K562 (cell line): ENCODE measurements around the gene NTSR1.

ENCODE experiments used
- CTCF ChIP-seq, 3 experiments: IDR thresholded peaks in 2 of 3; conservative IDR thresholded peaks in 1 of 3; 2 replicates each; pipeline ENCODE4 v1.5.1; 2011 to 2012; ENCODE audit warnings: low read length in 3 of 3, mild to moderate bottlenecking in 3 of 3, control low read depth in 2 of 3, improper control_type of control experiment in 1 of 3, inconsistent platforms in 1 of 3, low read depth in 1 of 3, mixed read lengths in 1 of 3, moderate library complexity in 1 of 3; ENCODE audit not compliant: insufficient read depth in 2 of 3
- ELF1 ChIP-seq: fragments of 200-800 bp; sonication (Bioruptor generic); IDR thresholded peaks from 2 replicates; pipeline ENCODE4 v1.6.1; 2016; ENCODE audit warnings: missing genetic modification characterization, missing compliant biosample characterization
- FOXA3 ChIP-seq, 2 experiments: fragments of 450-650 bp in 1 of 2; sonication (generic) in 1 of 2; formaldehyde crosslinking; IDR thresholded peaks in 1 of 2; conservative IDR thresholded peaks in 1 of 2; 2 replicates each; pipeline versions ENCODE4 v1.4.0 to v1.8.0; 2020 to 2022; ENCODE audit warnings: mild to moderate bottlenecking in 2 of 2, missing genetic modification reagents in 1 of 2
- KAT2B ChIP-seq: IDR thresholded peaks from one replicate; pipeline ENCODE4 v1.6.1; 2012; ENCODE audit warnings: low read depth, mild to moderate bottlenecking, control low read depth, inconsistent platforms, low read length, moderate library complexity
- MECOM ChIP-seq: fragments of 250-450 bp; sonication (Bioruptor Pico); IDR thresholded peaks from 2 replicates; pipeline ENCODE4 v1.8.0; 2022; ENCODE audit warnings: inconsistent platforms
- SMAD4 ChIP-seq: fragments of 250-450 bp; sonication (Bioruptor Pico); conservative IDR thresholded peaks from 2 replicates; pipeline ENCODE4 v1.8.0; 2021; ENCODE audit warnings: inconsistent platforms, mild to moderate bottlenecking, moderate library complexity
- TF ChIP-seq, protein P1 (sequence below), 2 experiments: fragments of 450-650 bp; formaldehyde crosslinking in 1 of 2; IDR thresholded peaks; 2 replicates each; pipeline versions ENCODE4 v1.4.0 to v1.6.1; 2014 to 2020; ENCODE audit warnings: mild to moderate bottlenecking in 2 of 2, borderline replicate concordance in 1 of 2, low read depth in 1 of 2
- TF ChIP-seq, protein P2 (sequence below): sonication (generic); formaldehyde crosslinking; IDR thresholded peaks from 2 replicates; pipeline ENCODE4 v1.8.0; 2022; ENCODE audit warnings: mild to moderate bottlenecking, low read depth, missing genetic modification reagents

- TF ChIP-seq MECOM (CRISPR knock-in tag) (no peak), ELF1 (tag) (no peak), CTCF (IDR thresholded peaks at IDR 0.05 in 2 of 3, conservative IDR thresholded peaks at IDR 0.05 in 1 of 3; ENCODE audit: insufficient read depth in 2 of 3, low read depth in 1 of 3, low read length in 3 of 3) (no peak), KAT2B (no peak), SMAD4 (CRISPR knock-in tag) (no peak), FOXA3 (CRISPR knock-in tag; conservative IDR thresholded peaks at IDR 0.05 in 1 of 2, IDR thresholded peaks at IDR 0.05 in 1 of 2) (no peak)
- TF ChIP-seq, protein P1, sequence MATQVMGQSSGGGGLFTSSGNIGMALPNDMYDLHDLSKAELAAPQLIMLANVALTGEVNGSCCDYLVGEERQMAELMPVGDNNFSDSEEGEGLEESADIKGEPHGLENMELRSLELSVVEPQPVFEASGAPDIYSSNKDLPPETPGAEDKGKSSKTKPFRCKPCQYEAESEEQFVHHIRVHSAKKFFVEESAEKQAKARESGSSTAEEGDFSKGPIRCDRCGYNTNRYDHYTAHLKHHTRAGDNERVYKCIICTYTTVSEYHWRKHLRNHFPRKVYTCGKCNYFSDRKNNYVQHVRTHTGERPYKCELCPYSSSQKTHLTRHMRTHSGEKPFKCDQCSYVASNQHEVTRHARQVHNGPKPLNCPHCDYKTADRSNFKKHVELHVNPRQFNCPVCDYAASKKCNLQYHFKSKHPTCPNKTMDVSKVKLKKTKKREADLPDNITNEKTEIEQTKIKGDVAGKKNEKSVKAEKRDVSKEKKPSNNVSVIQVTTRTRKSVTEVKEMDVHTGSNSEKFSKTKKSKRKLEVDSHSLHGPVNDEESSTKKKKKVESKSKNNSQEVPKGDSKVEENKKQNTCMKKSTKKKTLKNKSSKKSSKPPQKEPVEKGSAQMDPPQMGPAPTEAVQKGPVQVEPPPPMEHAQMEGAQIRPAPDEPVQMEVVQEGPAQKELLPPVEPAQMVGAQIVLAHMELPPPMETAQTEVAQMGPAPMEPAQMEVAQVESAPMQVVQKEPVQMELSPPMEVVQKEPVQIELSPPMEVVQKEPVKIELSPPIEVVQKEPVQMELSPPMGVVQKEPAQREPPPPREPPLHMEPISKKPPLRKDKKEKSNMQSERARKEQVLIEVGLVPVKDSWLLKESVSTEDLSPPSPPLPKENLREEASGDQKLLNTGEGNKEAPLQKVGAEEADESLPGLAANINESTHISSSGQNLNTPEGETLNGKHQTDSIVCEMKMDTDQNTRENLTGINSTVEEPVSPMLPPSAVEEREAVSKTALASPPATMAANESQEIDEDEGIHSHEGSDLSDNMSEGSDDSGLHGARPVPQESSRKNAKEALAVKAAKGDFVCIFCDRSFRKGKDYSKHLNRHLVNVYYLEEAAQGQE (IDR thresholded peaks at IDR 0.05; ENCODE audit: borderline replicate concordance): no peak
- TF ChIP-seq, protein P1 (CRISPR knock-in tag; IDR thresholded peaks at IDR 0.05; ENCODE audit: low read depth): no peak
- TF ChIP-seq, protein P2, sequence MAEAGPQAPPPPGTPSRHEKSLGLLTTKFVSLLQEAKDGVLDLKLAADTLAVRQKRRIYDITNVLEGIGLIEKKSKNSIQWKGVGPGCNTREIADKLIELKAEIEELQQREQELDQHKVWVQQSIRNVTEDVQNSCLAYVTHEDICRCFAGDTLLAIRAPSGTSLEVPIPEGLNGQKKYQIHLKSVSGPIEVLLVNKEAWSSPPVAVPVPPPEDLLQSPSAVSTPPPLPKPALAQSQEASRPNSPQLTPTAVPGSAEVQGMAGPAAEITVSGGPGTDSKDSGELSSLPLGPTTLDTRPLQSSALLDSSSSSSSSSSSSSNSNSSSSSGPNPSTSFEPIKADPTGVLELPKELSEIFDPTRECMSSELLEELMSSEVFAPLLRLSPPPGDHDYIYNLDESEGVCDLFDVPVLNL: no peak
Measured at GRCh38 chr20:62674370-62674769, 34.3 kb upstream of the NTSR1 start.
